Neural progenitor cell (in vitro differentiated cells): ENCODE data around the gene SLC3A2. TPM values are rescaled to one million over a fixed set of nuclear protein-coding genes. Genes with fewer than 3 reads are reported as not detected.
"Not testable (repeated sequence)": the region's sequence is repeated elsewhere in the genome, so short reads cannot be mapped to it uniquely, and the experiment has no call there.

Experiments
- DNase-seq: peaks from one replicate; pipeline ENCODE4 v3.0.0-alpha.2; 2016; ENCODE audit warnings: low spot score
- H2AFZ ChIP-seq: fragments of 200-600 bp; sonication (generic); replicated peaks from 2 replicates; pipeline ENCODE4 v1.6.1; 2016; ENCODE audit warnings: antibody characterized with exemption
- H3F3A ChIP-seq: fragments of 200-600 bp; sonication (generic); 2 replicates; pipeline ENCODE4 v1.6.1; 2016; ENCODE audit warnings: antibody characterized with exemption, low read depth
- H3K27ac ChIP-seq: fragments of 200-600 bp; sonication (generic); 2 replicates; pipeline ENCODE4 v1.5.1; 2016; ENCODE audit warnings: mild to moderate bottlenecking
- H3K27me3 ChIP-seq: fragments of 200-600 bp; sonication (generic); 2 replicates; pipeline ENCODE4 v1.6.1; 2016; ENCODE audit warnings: mild to moderate bottlenecking, moderate library complexity
- H3K36me3 ChIP-seq: fragments of 200-600 bp; sonication (generic); 2 replicates; pipeline ENCODE4 v1.5.1; 2016
- H3K4me1 ChIP-seq: fragments of 200-600 bp; sonication (generic); 2 replicates; pipeline ENCODE4 v1.6.1; 2016; ENCODE audit warnings: mixed run types
- H3K4me2 ChIP-seq: fragments of 200-600 bp; sonication (generic); 2 replicates; pipeline ENCODE4 v1.6.1; 2016
- H3K4me3 ChIP-seq: fragments of 200-600 bp; sonication (generic); 2 replicates; pipeline ENCODE4 v1.5.1; 2016
- H3K79me2 ChIP-seq: fragments of 200-600 bp; sonication (generic); 2 replicates; pipeline ENCODE4 v1.6.1; 2016; ENCODE audit warnings: low read depth
- H3K9ac ChIP-seq: fragments of 200-600 bp; sonication (generic); 2 replicates; pipeline ENCODE4 v1.6.1; 2016
- H3K9me3 ChIP-seq: fragments of 200-600 bp; sonication (generic); 2 replicates; pipeline ENCODE4 v1.5.1; 2016; ENCODE audit warnings: low read depth
- H4K20me1 ChIP-seq: fragments of 200-600 bp; sonication (generic); 2 replicates; pipeline ENCODE4 v1.6.1; 2016; ENCODE audit warnings: low read depth
- H3K27ac Mint-ChIP-seq: 3 replicates; pipeline ENCODE4 v1.8.0; 2021; ENCODE audit warnings: mixed read lengths
- H3K27me3 Mint-ChIP-seq: 2 replicates; pipeline ENCODE4 v1.8.0; 2022; ENCODE audit warnings: low read depth, mild to moderate bottlenecking, inconsistent platforms, moderate library complexity, mixed read lengths; ENCODE audit not compliant: insufficient read depth
- H3K36me3 Mint-ChIP-seq: 3 replicates; pipeline ENCODE4 v1.8.0; 2021; ENCODE audit warnings: mixed read lengths
- H3K4me1 Mint-ChIP-seq: 3 replicates; pipeline ENCODE4 v1.8.0; 2021; ENCODE audit warnings: mixed read lengths
- H3K4me3 Mint-ChIP-seq: 3 replicates; pipeline ENCODE4 v1.8.0; 2021; ENCODE audit warnings: mild to moderate bottlenecking, moderate library complexity, mixed read lengths
- H3K9me3 Mint-ChIP-seq: 3 replicates; pipeline ENCODE4 v1.8.0; 2020; ENCODE audit warnings: mixed read lengths
- EZH2 ChIP-seq: fragments of 200-600 bp; sonication (generic); IDR thresholded peaks from 2 replicates; pipeline ENCODE4 v1.6.1; 2017; ENCODE audit warnings: antibody characterized with exemption, mild to moderate bottlenecking, moderate library complexity
- EZH2phosphoT487 ChIP-seq: fragments of 200-600 bp; sonication (generic); IDR thresholded peaks from 2 replicates; pipeline ENCODE4 v1.6.1; 2017; ENCODE audit warnings: antibody characterized with exemption
- total RNA-seq: library from RNA; depleted of rRNA; stranded (reverse); fragments of >200 nt; gene quantifications from 2 replicates; pipeline ENCODE4 v1.2.3, GENCODE V29; 2015; ENCODE audit warnings: low replicate concordance
- TF ChIP-seq, protein P1 (sequence below): fragments of 200-600 bp; sonication (generic); IDR thresholded peaks from 2 replicates; pipeline ENCODE4 v1.5.1; 2017; ENCODE audit warnings: antibody characterized with exemption, mild to moderate bottlenecking

SLC3A2 gene
- total RNA-seq, 1 donor from 2014 or later: 99.8 TPM

DNA sequence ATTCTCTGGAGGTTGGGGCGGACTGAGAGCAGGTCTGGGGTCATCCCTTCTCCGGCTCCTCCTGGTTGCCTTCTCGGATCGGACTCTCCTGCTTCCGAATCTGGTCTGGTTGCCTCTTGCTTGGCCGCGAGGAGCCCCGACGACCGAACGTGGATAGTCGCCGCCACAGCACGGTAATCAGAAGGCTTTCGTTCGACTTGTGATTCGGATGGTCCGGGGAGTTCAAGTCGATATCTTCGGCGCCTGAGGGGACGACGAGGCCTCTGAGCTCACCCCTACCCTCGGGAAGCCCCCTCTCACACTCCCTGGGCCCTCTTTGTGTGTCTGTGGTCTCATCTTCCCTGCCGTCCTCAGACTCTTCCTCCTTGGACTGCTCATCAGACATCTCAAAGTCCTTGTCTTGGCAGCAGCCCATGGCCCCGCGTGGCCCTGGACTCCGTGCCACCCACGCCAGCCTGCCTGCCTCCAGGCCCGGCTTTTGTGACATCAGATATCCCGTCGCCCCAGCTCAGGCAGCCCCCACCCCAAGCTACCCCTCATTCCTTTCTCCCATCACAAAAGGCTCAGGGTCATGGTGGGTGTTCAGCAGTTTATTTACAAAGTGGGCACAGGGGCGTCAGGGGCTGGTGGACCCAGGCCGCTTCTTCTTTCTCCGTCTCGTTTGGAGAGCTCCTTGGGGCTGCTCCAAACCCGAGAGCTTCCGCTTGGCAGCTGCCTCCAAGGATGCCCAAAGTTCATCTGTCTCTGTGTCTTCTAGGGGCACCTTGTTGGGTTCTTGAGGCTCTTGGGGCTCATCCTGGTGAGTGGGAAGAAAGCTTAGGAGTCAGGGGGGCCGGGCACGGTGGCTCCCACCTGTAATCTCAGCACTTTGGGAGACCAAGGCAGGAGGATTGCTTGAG, 48.1 kb upstream of the SLC3A2 start, which contains the start of gene TEX54:
TEX54 (minus strand) TSS at position 506 of the 899 bp plus-strand sequence.
- H3K4me1 Mint-ChIP-seq: peaks cover 19% of the 10 kb centered on the region

DNA sequence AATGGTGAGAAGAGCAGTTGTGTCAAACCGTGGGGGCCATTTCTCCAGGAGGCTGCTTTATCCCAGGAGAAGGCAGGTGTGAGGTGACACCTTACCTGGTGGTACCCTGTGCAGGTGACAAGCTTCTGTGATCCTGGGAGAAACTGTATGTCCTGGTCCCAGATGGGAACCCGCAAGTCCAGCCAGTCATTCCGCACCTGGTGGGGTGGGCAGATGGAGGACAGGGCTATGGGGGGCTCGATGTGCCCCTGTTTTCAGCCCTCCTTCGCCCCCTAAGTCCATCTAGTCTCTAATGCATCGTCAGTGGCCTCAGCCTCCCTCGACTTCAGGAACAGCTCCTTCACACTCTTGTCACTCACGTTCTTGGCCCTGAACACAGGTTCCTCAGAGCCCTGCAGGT, 45.4 kb upstream of the SLC3A2 start:
- TF ChIP-seq EZH2 (no peak), EZH2phosphoT487 (no peak)
- TF ChIP-seq, protein P1, sequence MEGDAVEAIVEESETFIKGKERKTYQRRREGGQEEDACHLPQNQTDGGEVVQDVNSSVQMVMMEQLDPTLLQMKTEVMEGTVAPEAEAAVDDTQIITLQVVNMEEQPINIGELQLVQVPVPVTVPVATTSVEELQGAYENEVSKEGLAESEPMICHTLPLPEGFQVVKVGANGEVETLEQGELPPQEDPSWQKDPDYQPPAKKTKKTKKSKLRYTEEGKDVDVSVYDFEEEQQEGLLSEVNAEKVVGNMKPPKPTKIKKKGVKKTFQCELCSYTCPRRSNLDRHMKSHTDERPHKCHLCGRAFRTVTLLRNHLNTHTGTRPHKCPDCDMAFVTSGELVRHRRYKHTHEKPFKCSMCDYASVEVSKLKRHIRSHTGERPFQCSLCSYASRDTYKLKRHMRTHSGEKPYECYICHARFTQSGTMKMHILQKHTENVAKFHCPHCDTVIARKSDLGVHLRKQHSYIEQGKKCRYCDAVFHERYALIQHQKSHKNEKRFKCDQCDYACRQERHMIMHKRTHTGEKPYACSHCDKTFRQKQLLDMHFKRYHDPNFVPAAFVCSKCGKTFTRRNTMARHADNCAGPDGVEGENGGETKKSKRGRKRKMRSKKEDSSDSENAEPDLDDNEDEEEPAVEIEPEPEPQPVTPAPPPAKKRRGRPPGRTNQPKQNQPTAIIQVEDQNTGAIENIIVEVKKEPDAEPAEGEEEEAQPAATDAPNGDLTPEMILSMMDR: no peak
- Histone ChIP-seq H3K9me3 (no peaks in the 10 kb centered on the region), H2AFZ (no peak overlapping the region), H3K79me2 (peaks cover 43% of the 10 kb centered on the region), H3K9ac (no peak overlapping the region), H3K4me2 (no peak overlapping the region), H3F3A (peaks cover 39% of the 10 kb centered on the region), H3K36me3 (no peaks in the 10 kb centered on the region), H4K20me1 (peaks cover 16% of the 10 kb centered on the region), H3K27ac (no peak overlapping the region), H3K27me3 (no peaks in the 10 kb centered on the region), H3K4me3 (no peak overlapping the region), H3K4me1 (peaks cover 9% of the 10 kb centered on the region)
- H3K27me3 Mint-ChIP-seq: peaks cover 12% of the 10 kb centered on the region
- H3K27ac Mint-ChIP-seq: no peak overlapping the region
- DNase-seq: no peak
- no peaks in the 10 kb centered on the region for H3K9me3 Mint-ChIP-seq
- H3K36me3 Mint-ChIP-seq: peaks cover 13% of the 10 kb centered on the region
- H3K4me3 Mint-ChIP-seq: peak overlapping the region; percentile 9
- H3K4me1 Mint-ChIP-seq: peaks cover 30% of the 10 kb centered on the region

More for the DNA sequence above, 48.1 kb upstream of the SLC3A2 start, which contains the start of gene TEX54:
- DNase-seq: no peak
- TF ChIP-seq, protein P1: no peak
- TF ChIP-seq EZH2phosphoT487: no peak
- no peak for TF ChIP-seq EZH2
- Histone ChIP-seq H3K9ac (peak within 1 kb of the TSS; percentile 65), H3K36me3 (no peaks in the 10 kb centered on the region), H2AFZ (peak within 1 kb of the TSS; percentile 77), H4K20me1 (peaks cover 16% of the 10 kb centered on the region), H3K79me2 (peaks cover 51% of the 10 kb centered on the region), H3K4me2 (peak within 1 kb of the TSS; percentile 87), H3K27me3 (no peaks in the 10 kb centered on the region), H3F3A (peaks cover 25% of the 10 kb centered on the region), H3K4me1 (peaks cover 12% of the 10 kb centered on the region), H3K4me3 (peak within 1 kb of the TSS; percentile 91), H3K27ac (peak within 1 kb of the TSS; percentile 79), H3K9me3 (no peaks in the 10 kb centered on the region)
- Mint-ChIP-seq H3K27ac (peak within 1 kb of the TSS; percentile 99), H3K27me3 (peaks cover 9% of the 10 kb centered on the region), H3K9me3 (no peaks in the 10 kb centered on the region), H3K36me3 (peaks cover 12% of the 10 kb centered on the region), H3K4me3 (peak within 1 kb of the TSS; percentile 97)

DNA sequence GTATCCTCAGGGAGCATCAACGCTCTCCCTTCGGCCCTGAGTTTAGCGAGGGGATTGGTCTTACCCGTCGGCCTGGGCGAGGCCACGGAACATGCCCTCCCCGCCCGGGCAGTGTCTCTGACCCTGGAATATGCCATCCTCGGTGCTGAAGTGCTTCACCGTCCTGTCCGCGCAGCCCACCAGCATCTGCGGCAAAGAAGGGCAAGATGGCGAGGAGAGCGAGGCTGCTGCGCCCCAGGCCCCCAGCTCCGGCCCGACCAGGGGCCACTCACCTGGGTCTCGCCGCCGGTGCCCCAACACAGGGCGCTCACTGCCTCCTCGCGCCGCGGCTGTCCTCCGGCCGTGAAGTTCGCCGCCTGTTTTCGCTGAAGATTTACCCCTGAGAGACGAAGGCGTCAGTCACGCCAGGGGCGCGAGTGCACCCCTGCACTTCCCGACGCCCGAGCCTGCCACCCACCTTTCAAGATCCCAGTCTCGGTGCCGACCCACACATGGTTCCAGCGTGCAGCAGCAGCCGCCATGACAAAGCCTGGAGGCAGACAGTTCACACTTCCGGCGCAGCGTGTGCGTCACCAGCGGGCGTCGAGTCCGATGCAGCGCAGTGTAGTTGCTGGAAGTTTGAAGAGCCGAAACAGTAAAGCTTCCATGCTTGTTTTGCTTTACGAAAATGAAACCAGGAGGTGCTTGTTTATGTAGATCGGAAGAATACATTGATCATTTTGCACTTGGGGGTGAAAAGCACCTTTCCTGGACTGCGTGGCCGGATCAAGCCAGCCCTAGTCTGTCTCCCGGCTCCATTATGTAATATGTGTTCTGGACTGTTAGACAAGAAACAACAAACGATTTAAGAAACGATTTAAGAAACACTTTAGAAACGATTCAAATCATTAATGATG, 41.4 kb upstream of the SLC3A2 start, which contains the start of gene WDR74:
WDR74 (minus strand) TSS at position 541 of the 896 bp plus-strand sequence; CDS start at position 521, 20 bp downstream.
- peak within 1 kb of the TSS; percentile 90 for H3K4me3 ChIP-seq
- Mint-ChIP-seq H3K27ac (peak within 1 kb of the TSS; percentile 95), H3K36me3 (peaks cover 11% of the 10 kb centered on the region), H3K9me3 (no peaks in the 10 kb centered on the region), H3K27me3 (peaks cover 6% of the 10 kb centered on the region), H3K4me1 (peaks cover 29% of the 10 kb centered on the region), H3K4me3 (no peak within 1 kb of the TSS)
- no peaks in the 10 kb centered on the region for H4K20me1 ChIP-seq
- peak within 1 kb of the TSS; percentile 82 for H3K9ac ChIP-seq
- peaks cover 35% of the 10 kb centered on the region for H3K79me2 ChIP-seq
- H3F3A ChIP-seq: peaks cover 51% of the 10 kb centered on the region
- peaks cover 6% of the 10 kb centered on the region for H3K4me1 ChIP-seq
- peak within 1 kb of the TSS; percentile 89 for H3K4me2 ChIP-seq
- H3K27me3 ChIP-seq: no peaks in the 10 kb centered on the region
- H3K36me3 ChIP-seq: no peaks in the 10 kb centered on the region
- H2AFZ ChIP-seq: peak within 1 kb of the TSS; percentile 58
- DNase-seq: peak; percentile 93
- peak within 1 kb of the TSS; percentile 99 for H3K27ac ChIP-seq
- H3K9me3 ChIP-seq: no peaks in the 10 kb centered on the region
- TF ChIP-seq EZH2phosphoT487 (no peak), EZH2 (no peak)
- TF ChIP-seq, protein P1: no peak

DNA sequence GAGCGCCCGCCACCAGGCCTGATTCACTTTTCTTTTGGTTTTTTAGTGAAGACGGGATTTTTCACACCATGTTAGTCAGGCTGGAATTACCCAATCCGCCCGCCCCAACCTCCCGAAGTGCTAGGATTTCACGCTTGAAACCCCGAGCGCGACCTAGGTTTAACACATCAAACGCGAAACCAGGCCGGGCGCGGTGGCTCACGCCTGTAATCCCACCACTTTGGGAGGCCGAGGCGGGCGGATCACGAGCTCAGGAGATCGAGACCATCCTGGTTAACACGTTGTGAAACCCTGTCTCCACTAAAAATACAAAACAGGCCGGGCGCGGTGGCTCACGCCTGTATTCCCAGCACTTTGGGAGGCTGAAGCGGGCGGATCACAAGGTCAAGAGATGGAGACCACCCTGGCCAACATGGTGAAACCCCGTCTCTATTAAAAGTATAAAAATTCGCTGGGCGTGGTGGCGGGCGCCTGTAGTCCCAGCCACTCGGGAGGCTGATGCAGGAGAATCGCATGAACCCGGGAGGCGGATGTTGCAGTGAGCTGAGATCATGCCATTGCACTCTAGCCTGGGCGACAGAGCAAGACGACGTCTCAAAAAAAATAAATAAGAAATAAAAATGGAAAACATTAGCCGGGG, 39.9 kb upstream of the SLC3A2 start:
- peak; percentile 90 for DNase-seq
- H3K27ac Mint-ChIP-seq: peak overlapping the region; percentile 78
- not testable (repeated sequence) for H3K9me3 Mint-ChIP-seq, H4K20me1 ChIP-seq, H3K36me3 Mint-ChIP-seq, H3K4me1 ChIP-seq, H3K4me3 Mint-ChIP-seq, H2AFZ ChIP-seq, H3K27me3 ChIP-seq, H3K36me3 ChIP-seq, H3K9me3 ChIP-seq, H3K27me3 Mint-ChIP-seq
- Histone ChIP-seq H3K79me2 (peaks cover 35% of the 10 kb centered on the region), H3K27ac (peak overlapping the region; percentile 99), H3K4me3 (peak overlapping the region; percentile 90), H3K4me2 (peak overlapping the region; percentile 89), H3K9ac (peak overlapping the region; percentile 10), H3F3A (peaks cover 51% of the 10 kb centered on the region)
- peaks cover 29% of the 10 kb centered on the region for H3K4me1 Mint-ChIP-seq
